Keratinocyte (primary cell): ENCODE results near the gene EPG5. TPM values are rescaled to one million over a fixed set of nuclear protein-coding genes. Genes with fewer than 3 reads are reported as not detected.

ENCODE experiments used
- DNase-seq: peaks from one replicate; pipeline ENCODE4 v3.0.0-alpha.2; 2011; ENCODE audit warnings: low read depth, missing footprints, low spot score
- FAIRE-seq: peaks from 2 replicates; lab custom pipeline; 2011; peaks lifted over from hg19 to GRCh38; lab: Jason Lieb, UNC
- H2AFZ ChIP-seq: 2 replicates; pipeline ENCODE4 v1.6.0; 2012; ENCODE audit warnings: low read length, control low read depth, inconsistent platforms; ENCODE audit not compliant: control insufficient read depth
- H3K27ac ChIP-seq: 2 replicates; pipeline ENCODE4 v1.5.1; 2011; ENCODE audit warnings: low read length; ENCODE audit not compliant: control insufficient read depth, insufficient read depth
- H3K27me3 ChIP-seq: 3 replicates; pipeline ENCODE4 v1.6.0; 2011; ENCODE audit warnings: low read length; ENCODE audit not compliant: control insufficient read depth, insufficient read depth; ENCODE audit errors: extremely low read depth
- H3K36me3 ChIP-seq, 2 experiments: 2 replicates in 1 of 2; 3 replicates in 1 of 2; pipeline ENCODE4 v1.5.1; 2011; ENCODE audit warnings: low read length in 2 of 2, mild to moderate bottlenecking in 1 of 2; ENCODE audit not compliant: control insufficient read depth in 2 of 2, insufficient read depth in 2 of 2; ENCODE audit errors: extremely low read depth in 1 of 2
- H3K4me1 ChIP-seq: 3 replicates; pipeline ENCODE4 v1.5.1; 2011; ENCODE audit warnings: low read length; ENCODE audit not compliant: control insufficient read depth, insufficient read depth; ENCODE audit errors: extremely low read depth
- H3K4me2 ChIP-seq: 3 replicates; pipeline ENCODE4 v1.6.0; 2011; ENCODE audit warnings: low read depth, low read length; ENCODE audit not compliant: control insufficient read depth, insufficient read depth; ENCODE audit errors: extremely low read depth
- H3K4me3 ChIP-seq, 3 experiments: fragments of 200-600 bp in 1 of 3; sonication (generic) in 1 of 3; 2 replicates in 2 of 3; 3 replicates in 1 of 3; pipeline ENCODE4 v1.5.1; 2011 to 2016; ENCODE audit warnings: low read length in 3 of 3, mild to moderate bottlenecking in 3 of 3, control low read depth in 2 of 3, inconsistent platforms in 1 of 3, low read depth in 1 of 3, mixed read lengths in 1 of 3, mixed run types in 1 of 3, moderate library complexity in 1 of 3; ENCODE audit not compliant: control insufficient read depth in 2 of 3, insufficient read depth in 2 of 3; ENCODE audit errors: extremely low read depth in 1 of 3
- H3K79me2 ChIP-seq: 2 replicates; pipeline ENCODE4 v1.6.0; 2012; ENCODE audit warnings: low read length; ENCODE audit not compliant: control insufficient read depth, insufficient read depth
- H3K9ac ChIP-seq: 3 replicates; pipeline ENCODE4 v1.6.0; 2011; ENCODE audit warnings: low read length; ENCODE audit not compliant: control insufficient read depth, insufficient read depth; ENCODE audit errors: extremely low read depth
- H3K9me1 ChIP-seq: 3 replicates; pipeline ENCODE4 v1.6.0; 2011; ENCODE audit warnings: low read length; ENCODE audit not compliant: control insufficient read depth, insufficient read depth; ENCODE audit errors: extremely low read depth
- H3K9me3 ChIP-seq: 2 replicates; pipeline ENCODE4 v1.5.1; 2012; ENCODE audit warnings: low read depth, low read length; ENCODE audit not compliant: control insufficient read depth
- H4K20me1 ChIP-seq: 3 replicates; pipeline ENCODE4 v1.6.0; 2011; ENCODE audit warnings: low read length; ENCODE audit not compliant: control insufficient read depth, insufficient read depth; ENCODE audit errors: extremely low read depth
- EZH2 ChIP-seq: IDR thresholded peaks from one replicate; pipeline ENCODE4 v1.6.1; 2012; ENCODE audit warnings: inconsistent platforms, mild to moderate bottlenecking, low read length, moderate library complexity
- dilution Hi-C: fragments of 300-500 bp; cut with MboI; formaldehyde crosslinking; loops from one replicate; pipeline ENCODE4 v1.7.0; 2020; ENCODE audit warnings: low sequenced_read_pairs; ENCODE audit not compliant: extremely low pct_ligation_motif_present
- polyA plus RNA-seq, 5 experiments: library from polyadenylated mRNA; depleted of rRNA in 3 of 5; stranded (reverse) in 3 of 5; stranded (forward) in 1 of 5; unstranded in 1 of 5; fragments of >200 nt; gene quantifications; 1 replicate in 1 of 5; 2 replicates in 3 of 5; 3 replicates in 1 of 5; pipeline versions ENCODE4 v1.2.1 to v1.2.3, GENCODE V29; 2011 to 2012; ENCODE audit warnings: missing spikeins in 2 of 5, low read depth in 1 of 5, low replicate concordance in 1 of 5
- TF ChIP-seq, protein P1 (sequence below), 3 experiments: IDR thresholded peaks in 1 of 3; conservative IDR thresholded peaks in 1 of 3; optimal IDR thresholded peaks in 1 of 3; 2 replicates in 2 of 3; 3 replicates in 1 of 3; pipeline versions ENCODE3 to v1.5.1; 2011; ENCODE audit warnings: low read length in 3 of 3, mild to moderate bottlenecking in 3 of 3, moderate library complexity in 2 of 3, control low read depth in 1 of 3, inconsistent platforms in 1 of 3; ENCODE audit not compliant: insufficient read depth in 2 of 3; ENCODE audit errors: extremely low read depth in 1 of 3

The EPG5 gene
- polyA plus RNA-seq, 1 donor (not counting 4 experiments of a cell fraction or from before 2014, with no cell fraction given) = 17.8 TPM

DNA sequence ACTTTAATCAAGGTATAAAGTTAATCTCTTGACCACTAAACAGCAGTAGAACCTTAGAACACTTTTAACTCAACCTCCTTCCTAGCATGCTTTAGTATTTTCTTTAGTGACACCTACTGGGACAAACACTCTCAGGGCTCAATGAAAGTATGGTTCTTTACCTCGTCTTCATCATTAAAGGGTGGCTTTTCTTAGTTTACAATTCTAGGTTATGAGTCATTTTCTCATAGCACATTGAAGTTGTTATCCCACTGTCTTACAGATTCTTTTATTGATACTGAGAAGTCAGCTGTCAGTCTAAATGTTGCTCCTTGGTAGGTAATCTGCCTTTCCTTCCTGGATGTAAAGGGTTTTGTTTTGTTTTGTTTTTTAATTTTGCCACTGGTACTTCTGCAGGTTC, 103.7 kb downstream of the EPG5 start:
- Histone ChIP-seq H3K27ac (no peak overlapping the region), H4K20me1 (no peaks in the 10 kb centered on the region), H3K27me3 (no peaks in the 10 kb centered on the region), H3K9ac (no peak overlapping the region), H3K36me3 (peaks cover 13 to 30% of the 10 kb centered on the region in 2 experiments), H3K9me1 (no peaks in the 10 kb centered on the region), H3K9me3 (no peaks in the 10 kb centered on the region), H3K4me3 (no peak overlapping the region), H3K4me2 (no peak overlapping the region), H3K4me1 (no peaks in the 10 kb centered on the region), H2AFZ (no peak overlapping the region), H3K79me2 (no peaks in the 10 kb centered on the region)
- FAIRE-seq (no peak), DNase-seq (no peak)
- dilution Hi-C loops = no loop called here
- TF ChIP-seq, protein P1, sequence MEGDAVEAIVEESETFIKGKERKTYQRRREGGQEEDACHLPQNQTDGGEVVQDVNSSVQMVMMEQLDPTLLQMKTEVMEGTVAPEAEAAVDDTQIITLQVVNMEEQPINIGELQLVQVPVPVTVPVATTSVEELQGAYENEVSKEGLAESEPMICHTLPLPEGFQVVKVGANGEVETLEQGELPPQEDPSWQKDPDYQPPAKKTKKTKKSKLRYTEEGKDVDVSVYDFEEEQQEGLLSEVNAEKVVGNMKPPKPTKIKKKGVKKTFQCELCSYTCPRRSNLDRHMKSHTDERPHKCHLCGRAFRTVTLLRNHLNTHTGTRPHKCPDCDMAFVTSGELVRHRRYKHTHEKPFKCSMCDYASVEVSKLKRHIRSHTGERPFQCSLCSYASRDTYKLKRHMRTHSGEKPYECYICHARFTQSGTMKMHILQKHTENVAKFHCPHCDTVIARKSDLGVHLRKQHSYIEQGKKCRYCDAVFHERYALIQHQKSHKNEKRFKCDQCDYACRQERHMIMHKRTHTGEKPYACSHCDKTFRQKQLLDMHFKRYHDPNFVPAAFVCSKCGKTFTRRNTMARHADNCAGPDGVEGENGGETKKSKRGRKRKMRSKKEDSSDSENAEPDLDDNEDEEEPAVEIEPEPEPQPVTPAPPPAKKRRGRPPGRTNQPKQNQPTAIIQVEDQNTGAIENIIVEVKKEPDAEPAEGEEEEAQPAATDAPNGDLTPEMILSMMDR (optimal IDR thresholded peaks at IDR 0.05 in 1 of 3, IDR thresholded peaks at IDR 0.05 in 1 of 3, conservative IDR thresholded peaks at IDR 0.05 in 1 of 3; ENCODE audit: extremely low read depth in 1 of 3, insufficient read depth in 2 of 3, low read length in 3 of 3) = no peak
- TF ChIP-seq EZH2 = no peak

DNA sequence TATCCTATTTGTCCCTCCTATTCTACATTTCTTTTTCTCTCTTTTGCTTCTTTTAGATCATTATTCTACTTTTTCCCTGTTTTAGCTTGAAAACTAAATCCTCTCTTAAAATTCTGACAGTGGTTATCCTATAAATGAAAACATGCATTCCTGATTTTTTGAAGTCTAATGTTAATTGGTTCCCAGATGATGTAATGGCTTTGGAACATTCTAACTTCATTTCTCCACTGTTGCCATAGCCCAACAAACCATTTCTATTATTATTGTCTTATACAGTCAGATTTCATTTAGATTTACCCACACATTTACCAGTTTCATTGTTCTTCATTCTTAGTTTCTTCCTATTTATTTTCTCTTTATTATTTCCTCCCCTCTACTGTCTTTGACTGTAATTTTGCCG, 105.2 kb downstream of the EPG5 start:
- no peaks in the 10 kb centered on the region for H3K9me1 ChIP-seq
- FAIRE-seq (no peak), DNase-seq (no peak)
- H3K4me3 ChIP-seq = no peak overlapping the region
- no peaks in the 10 kb centered on the region for H4K20me1 ChIP-seq
- H3K27ac ChIP-seq = no peak overlapping the region
- H3K4me2 ChIP-seq = no peak overlapping the region
- no peaks in the 10 kb centered on the region for H3K9me3 ChIP-seq
- no peaks in the 10 kb centered on the region for H3K4me1 ChIP-seq
- dilution Hi-C loops = no loop called here
- TF ChIP-seq, protein P1 (optimal IDR thresholded peaks at IDR 0.05 in 1 of 3, IDR thresholded peaks at IDR 0.05 in 1 of 3, conservative IDR thresholded peaks at IDR 0.05 in 1 of 3; ENCODE audit: extremely low read depth in 1 of 3, insufficient read depth in 2 of 3, low read length in 3 of 3) = no peak
- no peak for TF ChIP-seq EZH2
- H2AFZ ChIP-seq = no peak overlapping the region
- no peaks in the 10 kb centered on the region for H3K27me3 ChIP-seq
- H3K79me2 ChIP-seq = no peaks in the 10 kb centered on the region
- H3K36me3 ChIP-seq = peaks cover 7 to 34% of the 10 kb centered on the region in 2 experiments
- no peak overlapping the region for H3K9ac ChIP-seq
